Measurements from ENCODE around the gene SPACA4.

Gene SPACA4

DNA sequence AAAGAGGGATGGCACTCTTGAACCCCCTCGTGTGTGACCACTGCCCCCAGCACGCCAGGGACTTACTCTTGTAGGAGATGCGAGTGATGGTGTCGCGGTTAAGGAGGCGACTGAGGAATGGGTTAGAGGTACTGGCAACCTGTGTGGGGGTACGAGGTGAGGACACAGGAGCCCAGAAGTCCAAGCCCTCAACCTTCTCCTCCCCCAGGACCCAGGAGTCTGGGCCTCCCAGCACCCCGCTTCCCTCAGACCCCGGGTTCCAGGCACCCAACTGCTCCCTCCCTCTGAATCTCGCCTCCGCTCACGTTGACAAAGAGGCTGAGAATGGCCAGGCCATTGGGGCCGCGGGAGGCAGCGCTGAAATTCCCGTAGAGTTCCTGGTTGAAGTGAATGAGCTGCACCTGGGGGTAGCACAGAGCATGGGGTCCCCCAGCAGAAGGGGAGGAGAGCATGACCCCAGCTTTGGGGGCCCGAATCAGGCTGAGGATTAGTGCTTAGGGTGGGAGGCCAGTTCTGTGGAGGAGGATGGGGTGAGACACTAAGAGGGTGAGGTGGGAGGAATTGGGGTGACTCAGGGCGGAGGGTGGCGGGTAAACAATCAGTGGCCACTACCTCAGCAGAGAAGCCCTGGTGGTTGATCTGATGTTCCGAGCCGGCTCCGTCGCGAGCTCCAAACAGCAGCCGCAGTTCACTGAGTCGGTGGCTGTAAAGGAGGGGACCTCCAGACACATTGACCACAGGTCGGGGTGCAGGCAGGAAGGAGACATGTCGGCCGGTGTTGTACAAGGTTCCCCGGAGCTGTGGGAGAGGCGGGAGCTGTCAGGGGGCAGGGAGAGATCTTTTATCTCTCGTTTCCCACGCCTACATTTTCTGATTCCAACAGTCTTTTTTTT lies 33.2 kb downstream of the SPACA4 start:
- in situ Hi-C loops (cut with MboI; ENCODE audit: low pct_unique_long_range_greater_than_20kb, low sequenced_read_pairs, unreplicated experiment): loop anchor here (25.0 kb wide), 1 partner anchor 323 kb away; the partner anchor contains the start of genes BAX and FTL
- no peak for TF ChIP-seq CTCF (IDR thresholded peaks at IDR 0.05; ENCODE audit: extremely low read depth, insufficient read depth, missing control alignments)
- no peak for DNase-seq (ENCODE audit: low spot score)

GRCh38 chr19:48641850-48642249 lies 35.3 kb downstream of the SPACA4 start:
- TF ChIP-seq CTCF (IDR thresholded peaks at IDR 0.05; ENCODE audit: extremely low read depth, insufficient read depth, missing control alignments): no peak
- in situ Hi-C loops (cut with MboI; ENCODE audit: low pct_unique_long_range_greater_than_20kb, low sequenced_read_pairs, unreplicated experiment): loop anchor here (25.0 kb wide), 1 partner anchor 320 kb away; the partner anchor contains the start of genes BAX and FTL
- no peak for DNase-seq (ENCODE audit: low spot score)

DNA sequence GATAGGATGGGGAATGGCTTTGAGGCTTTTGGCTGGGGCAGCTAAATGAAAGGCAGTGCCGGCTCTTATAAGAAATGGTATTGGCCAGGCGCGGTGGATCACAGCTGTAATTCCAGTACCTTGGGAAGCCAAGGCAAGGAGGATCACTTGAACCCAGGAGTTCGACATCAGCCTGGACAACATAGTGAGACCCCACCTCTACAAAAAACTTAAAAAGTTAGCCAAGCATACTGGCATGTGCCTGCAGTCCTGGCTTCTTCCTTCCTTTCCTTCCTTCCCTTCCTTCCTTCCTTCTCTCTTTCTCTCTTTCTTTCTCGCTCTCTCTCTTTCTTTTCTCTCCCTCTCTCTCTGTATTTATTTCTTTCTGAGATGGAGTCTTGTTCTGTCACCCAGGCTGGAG lies 36.3 kb downstream of the SPACA4 start:
- no peak for DNase-seq (ENCODE audit: low spot score)
- no peak for TF ChIP-seq CTCF (IDR thresholded peaks at IDR 0.05; ENCODE audit: extremely low read depth, insufficient read depth, missing control alignments)
- in situ Hi-C loops (cut with MboI; ENCODE audit: low pct_unique_long_range_greater_than_20kb, low sequenced_read_pairs, unreplicated experiment): loop anchor here (25.0 kb wide), 1 partner anchor 319 kb away; the partner anchor contains the start of genes BAX and FTL

DNA sequence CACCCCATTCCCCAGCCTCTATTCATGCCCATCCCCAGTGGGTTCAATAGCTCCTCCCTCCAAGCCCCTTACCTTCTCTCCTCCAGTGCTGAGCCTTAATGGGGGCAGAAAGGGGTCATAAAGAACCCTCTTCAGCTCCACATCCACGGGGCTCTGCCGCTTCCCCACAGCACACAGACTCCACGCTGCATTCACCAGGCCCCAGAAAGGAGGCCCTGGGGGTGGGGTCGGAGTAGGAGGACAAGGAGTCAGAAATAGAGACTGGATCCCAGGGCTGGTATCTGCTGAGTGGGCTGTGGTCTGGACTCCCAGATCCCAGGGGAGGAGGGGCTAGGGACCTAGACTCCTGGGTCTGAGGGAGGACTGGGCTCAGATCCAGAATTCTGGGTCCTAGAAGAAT lies 37.8 kb downstream of the SPACA4 start:
- TF ChIP-seq CTCF (IDR thresholded peaks at IDR 0.05; ENCODE audit: extremely low read depth, insufficient read depth, missing control alignments): no peak
- in situ Hi-C loops (cut with MboI; ENCODE audit: low pct_unique_long_range_greater_than_20kb, low sequenced_read_pairs, unreplicated experiment): loop anchor here (25.0 kb wide), 1 partner anchor 318 kb away; the partner anchor contains the start of genes BAX and FTL
- DNase-seq (ENCODE audit: low spot score): no peak

DNA sequence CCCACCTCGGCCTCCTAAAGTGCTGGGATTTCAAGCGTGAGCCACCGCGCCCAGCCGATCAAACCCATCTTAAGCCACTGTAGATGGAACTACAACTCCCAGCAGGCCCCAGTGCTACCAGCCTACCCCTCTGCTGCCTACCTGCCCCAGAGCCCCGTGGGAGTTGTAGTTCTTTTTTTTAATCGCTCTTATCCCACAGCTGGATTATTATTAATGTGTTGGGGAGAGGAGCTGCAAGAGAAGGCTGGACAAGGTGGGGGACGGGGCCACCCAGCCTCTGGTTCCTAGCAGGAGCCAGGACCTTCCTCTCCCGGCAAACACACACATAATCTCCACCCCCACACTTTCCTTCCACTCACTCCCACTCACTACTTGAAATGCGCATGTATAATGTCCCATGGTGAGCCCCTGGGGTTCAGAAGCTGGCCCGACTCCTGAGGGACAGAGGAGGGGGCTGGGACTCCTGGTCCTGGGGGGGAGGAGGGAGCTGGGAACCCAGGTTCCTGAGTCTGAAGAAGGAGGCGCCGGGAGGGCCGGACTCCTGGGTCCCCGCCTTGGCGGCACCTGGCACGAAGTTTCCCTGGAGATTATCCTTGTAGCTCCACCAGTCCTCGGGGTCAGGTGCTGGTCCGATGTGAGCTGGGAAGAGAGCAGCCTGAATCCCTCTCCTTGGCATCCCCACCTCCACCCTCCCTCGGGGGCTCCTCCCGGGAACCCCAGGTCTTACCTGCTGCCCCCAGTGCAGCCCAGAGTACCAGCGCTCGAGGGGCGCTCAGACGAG lies 38.5 kb downstream of the SPACA4 start:
- peak; percentile 80 for DNase-seq (ENCODE audit: low spot score)
- TF ChIP-seq CTCF (IDR thresholded peaks at IDR 0.05; ENCODE audit: extremely low read depth, insufficient read depth, missing control alignments): no peak
- in situ Hi-C loops (cut with MboI; ENCODE audit: low pct_unique_long_range_greater_than_20kb, low sequenced_read_pairs, unreplicated experiment): loop anchor here (25.0 kb wide), 1 partner anchor 317 kb away; the partner anchor contains the start of genes BAX and FTL

DNA sequence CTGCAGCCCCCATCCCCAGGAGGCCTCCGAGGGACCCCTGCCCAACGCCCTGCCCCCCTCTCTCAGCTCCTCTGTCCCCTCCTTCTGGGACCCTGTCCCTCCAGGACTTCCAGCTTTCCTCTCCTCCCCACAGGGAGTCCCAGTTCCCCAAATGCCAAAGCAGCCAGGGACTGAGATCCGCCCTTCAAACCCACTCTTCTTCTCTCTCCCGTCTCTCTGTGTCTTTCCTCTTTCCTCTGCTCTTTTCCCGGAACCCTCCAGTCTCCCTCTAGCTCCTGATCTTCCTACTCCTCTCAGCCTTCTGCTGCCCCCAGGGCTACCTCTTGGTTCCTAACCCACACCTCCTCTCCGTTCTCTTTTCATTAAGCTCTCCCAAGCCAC lies 39.1 kb downstream of the SPACA4 start:
- TF ChIP-seq CTCF (IDR thresholded peaks at IDR 0.05; ENCODE audit: extremely low read depth, insufficient read depth, missing control alignments): no peak
- in situ Hi-C loops (cut with MboI; ENCODE audit: low pct_unique_long_range_greater_than_20kb, low sequenced_read_pairs, unreplicated experiment): loop anchor here (25.0 kb wide), 1 partner anchor 317 kb away; the partner anchor contains the start of genes BAX and FTL
- no peak for DNase-seq (ENCODE audit: low spot score)
